Globus pallidus (tissue), 1 donor: Measurements from ENCODE around the gene YES1.
A peak's percentile ranks its signal among the peaks of the same experiment; 100 is the strongest.
"Not testable (repeated sequence)": the region's sequence is repeated elsewhere in the genome, so short reads cannot be mapped to it uniquely, and the experiment has no call there.

Source experiments
- DNase-seq: peaks from one replicate; pipeline ENCODE4 v3.0.0-alpha.2; 2015; ENCODE audit warnings: low spot score

The YES1 gene

GRCh38 chr18:683531-683930 is 128.5 kb downstream of the YES1 start:
- no peak for DNase-seq

DNA sequence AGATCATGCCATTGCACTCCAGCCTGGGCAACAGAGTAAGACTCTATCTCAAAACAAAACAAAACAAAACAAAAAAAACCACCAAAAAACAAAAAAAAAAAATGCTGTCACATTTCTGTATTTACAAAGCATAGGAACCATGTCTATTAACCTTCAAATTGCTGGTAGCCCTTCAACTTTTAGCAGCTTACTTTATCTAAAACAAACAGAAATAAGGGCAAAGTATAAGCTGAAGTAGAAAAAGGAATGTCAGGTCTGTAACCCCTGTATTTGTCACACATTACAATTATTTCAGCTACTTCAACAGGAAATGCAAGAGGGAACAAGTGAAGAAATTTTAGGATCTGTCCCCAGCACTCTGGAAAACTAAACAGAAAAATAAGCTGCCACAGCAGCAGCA is 129.2 kb downstream of the YES1 start:
- DNase-seq = no peak

- DNase-seq = not testable (repeated sequence)
These were observed 129.6 kb downstream of the YES1 start for GRCh38 chr18:682416-682815.

GRCh38 chr18:681985-682384 is 130.1 kb downstream of the YES1 start:
- no peak for DNase-seq

- no peak for DNase-seq
These were observed 131.7 kb downstream of the YES1 start for GRCh38 chr18:680392-680791.

DNA sequence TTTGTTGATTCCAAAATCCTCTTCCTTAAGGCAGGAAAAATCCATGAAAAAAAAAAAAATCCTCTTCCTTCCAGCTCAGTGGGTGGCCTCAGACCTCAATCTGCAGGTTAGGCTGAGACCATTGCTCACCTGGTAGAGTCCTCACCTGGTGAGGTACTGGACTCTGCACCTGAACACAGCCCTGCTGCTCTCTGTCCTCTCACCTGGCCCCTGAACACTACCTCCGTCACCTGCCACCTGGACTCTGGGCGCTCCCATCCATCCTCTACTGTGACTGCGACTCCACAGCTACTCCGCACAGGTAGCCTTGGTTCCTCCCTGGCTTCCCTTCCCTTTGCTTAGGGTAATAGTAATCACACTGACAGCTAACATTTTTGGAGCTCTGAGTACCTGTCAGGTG is 132.5 kb downstream of the YES1 start:
- no peak for DNase-seq

DNA sequence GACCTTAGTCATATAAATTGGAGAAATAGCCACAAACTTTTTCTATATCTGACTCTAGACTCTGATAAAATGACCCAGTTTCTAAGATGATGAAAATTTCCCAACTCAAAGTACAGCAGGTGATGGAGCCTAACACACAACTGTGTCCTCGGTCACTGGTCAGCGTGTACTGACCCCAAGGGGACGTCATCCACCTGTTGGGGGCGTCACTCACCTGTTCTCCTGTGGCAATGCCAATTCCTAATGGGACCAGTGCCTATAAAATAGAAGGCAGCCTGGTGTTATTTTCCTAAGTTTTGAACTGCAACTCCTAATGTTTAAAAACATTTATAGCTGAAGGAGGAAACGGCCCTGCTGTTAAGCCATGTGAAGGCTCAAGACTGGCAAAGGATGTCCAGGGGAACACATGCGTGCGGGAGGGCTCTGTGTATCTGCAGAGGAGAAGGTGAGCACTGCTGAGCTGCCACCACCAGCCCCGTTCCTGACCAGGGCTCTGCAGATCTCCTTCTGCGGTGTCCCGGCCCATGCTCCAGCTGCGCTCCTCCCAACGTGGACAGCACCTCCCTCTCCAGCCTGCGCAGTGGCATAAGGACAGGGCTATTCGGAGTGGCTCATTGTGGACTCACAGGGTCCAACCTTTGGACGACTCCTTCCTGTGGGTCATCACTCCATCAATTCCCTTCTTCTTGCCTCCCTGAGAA is 133.4 kb downstream of the YES1 start:
- no peak for DNase-seq

DNA sequence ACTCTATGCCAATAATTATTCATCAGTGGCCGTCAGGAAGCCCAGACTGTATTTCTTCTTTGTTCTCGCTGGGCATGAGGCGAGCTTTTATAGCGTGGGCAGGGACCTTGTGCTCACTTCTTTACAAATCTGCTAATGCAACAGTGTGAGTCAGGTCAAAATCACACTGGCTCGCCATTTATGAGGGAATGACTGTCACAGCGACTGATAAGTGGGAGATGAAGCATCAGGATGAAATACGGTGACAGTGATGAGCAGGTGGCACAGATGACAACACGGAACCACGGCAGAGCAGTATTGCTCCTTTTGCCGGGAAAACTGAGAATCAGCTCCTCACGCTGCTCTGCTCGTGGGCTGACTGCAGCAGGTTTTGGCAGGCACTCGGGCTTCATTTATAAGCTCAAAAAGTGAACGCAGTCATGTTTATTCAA is 134.1 kb downstream of the YES1 start:
- peak; percentile 52 for DNase-seq

DNA sequence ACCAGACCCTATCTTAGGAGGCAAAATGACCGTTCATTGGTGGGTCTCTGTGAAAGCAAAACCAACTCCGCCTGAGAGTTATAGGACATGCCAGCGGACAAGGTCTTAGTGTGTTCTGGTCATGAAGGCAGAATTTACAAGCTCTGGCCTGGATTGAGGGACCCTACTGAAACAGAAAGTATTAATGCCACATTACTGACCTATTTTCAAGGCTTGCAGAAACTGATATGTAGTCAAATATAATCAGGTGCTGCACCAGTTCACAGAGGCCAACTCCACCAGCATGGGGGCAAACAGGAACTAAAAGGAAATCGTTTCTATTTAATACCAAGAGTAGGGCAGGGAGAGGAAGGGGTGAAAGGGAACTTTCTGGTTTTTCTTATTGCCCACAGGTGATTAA is 134.9 kb downstream of the YES1 start:
- no peak for DNase-seq

DNA sequence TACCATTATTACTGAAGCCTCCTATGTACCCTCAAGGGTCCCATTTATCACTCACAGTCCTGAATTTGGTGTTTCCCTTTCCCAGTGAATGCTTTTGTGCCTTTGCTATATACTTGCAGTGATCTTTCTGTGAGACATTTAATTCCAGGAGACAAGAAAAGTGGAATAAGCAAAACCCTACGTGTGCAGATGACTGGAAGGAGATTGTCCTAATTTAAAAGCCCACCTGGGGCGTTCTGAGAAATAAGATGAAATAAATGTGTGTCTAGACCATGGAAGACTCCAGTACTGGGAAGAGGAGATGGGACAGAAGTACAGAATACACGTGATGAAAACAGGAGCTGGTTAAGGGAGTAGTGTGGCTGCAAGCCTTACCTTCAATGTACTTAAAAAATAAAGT is 135.3 kb downstream of the YES1 start:
- DNase-seq = no peak

- no peak for DNase-seq
These were observed 136.0 kb downstream of the YES1 start for GRCh38 chr18:676069-676468.

- DNase-seq = no peak
These were observed 136.7 kb downstream of the YES1 start for GRCh38 chr18:675307-675706.

DNA sequence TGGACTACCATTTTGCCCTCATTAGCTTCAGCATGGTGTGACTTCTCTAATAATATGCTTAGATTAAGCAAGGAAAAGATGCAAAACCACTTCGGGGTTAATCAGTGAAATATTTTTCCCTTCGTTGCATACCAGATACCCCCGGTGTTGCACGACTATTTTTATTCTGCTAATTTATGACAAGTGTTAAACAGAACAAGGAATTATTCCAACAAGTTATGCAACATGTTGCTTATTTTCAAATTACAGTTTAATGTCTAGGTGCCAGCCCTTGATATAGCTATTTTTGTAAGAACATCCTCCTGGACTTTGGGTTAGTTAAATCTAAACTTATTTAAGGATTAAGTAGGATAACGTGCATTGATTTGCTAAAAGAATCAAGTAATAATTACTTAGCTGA is 138.3 kb downstream of the YES1 start:
- no peak for DNase-seq

GRCh38 chr18:673317-673716 is 138.7 kb downstream of the YES1 start:
- DNase-seq = no peak
